CD1c-positive myeloid dendritic cell (primary cell): Measurements from ENCODE around the gene G6PD.
"Not testable (repeated sequence)": the region's sequence is repeated elsewhere in the genome, so short reads cannot be mapped to it uniquely, and the experiment has no call there.

Experiments
- DNase-seq: peaks from one replicate; pipeline ENCODE4 v3.0.0-alpha.2; 2016; ENCODE audit errors: extremely low spot score

Gene G6PD

DNA sequence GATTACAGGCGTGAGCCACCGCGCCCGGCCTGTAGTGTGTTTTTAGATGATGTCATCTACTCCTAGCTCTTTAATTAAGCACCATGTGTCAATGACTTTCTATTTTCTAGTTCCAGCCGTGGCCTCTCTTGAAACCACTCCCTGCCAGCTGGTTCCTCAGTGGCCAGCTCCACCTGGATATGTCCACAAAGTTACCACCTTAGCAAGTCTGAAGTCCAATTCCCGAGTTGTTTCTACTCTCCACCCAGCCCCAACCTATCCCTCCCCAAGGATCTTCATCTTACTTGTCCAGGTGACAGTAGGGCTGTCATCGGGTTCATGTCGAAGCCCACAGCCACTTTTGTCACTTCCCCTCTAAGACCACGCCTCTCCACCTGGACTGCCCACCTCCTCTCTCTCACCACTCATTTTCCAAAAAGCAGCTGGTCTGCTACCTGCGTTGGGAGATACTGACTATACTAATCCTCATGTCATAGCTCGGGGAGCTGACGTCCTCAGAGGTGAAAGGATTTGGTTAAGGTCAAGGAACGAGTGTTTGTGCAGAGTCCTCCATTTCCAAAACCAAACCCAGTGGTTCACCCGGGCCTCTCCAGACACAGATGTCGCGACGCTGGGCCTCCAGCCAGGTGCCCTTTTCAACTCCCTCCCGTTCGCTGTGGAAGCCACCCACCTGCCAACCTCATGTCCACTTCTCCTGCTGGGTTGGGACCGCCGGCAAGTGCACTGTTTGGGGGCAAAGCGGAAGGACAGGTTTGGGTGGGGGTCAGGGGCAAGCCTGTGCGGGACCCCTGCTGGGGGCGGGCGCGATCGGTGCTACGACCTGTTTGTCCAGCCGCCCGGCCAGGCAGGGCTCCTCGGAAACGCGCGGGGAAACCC is 31.3 kb downstream of the G6PD start:
- DNase-seq, result no peak

DNA sequence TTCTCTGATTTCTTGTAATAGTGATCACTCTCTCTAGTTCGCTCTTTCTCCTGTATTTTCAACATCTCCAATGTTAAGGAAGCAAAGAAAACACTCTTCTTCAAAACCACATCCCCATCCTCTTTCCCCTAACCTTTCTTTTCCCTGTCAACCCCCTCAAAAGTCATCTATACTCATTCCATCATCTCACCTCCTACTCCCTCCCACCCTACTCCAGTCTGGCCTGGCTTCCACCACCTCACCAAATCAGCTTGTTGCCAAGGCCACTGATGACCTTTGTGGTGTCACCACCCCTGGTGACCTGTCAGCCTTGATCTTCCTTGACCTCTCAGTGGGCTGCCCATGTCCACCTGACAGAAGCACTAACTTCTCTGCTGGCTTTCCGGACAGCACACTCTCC is 32.9 kb downstream of the G6PD start:
- DNase-seq, result peak; percentile 2

DNA sequence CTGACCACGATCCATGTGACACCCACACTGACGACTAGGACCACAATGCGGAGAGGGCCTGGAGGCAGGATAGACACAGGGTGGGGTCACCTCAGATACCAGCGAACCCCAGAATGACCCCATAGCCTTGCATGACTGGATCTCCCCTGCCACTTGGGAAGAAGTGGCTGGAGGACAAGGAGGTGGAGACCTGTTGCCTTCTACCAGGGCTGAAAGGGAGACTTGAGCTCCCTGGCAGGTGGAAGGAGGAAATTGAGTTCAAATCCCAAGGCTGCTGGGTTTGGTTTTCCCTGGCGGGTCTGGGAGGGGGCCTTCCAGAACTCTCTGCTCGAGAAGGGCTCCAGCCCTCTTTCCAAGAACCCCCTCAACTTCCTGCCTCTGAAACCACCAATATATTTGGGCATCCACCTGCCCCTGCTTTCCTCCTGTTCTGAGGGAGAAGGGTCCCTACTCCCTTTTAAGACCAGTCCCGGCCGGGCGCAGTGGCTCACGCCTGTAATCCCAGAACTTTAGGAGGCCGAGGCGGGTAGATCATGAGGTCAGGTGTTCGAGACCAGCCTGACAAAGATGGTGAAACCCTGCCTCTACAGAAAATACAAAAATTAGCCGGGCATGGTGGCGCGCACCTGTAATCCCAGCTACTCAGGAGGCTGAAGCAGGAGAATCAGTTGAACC is 33.6 kb downstream of the G6PD start:
- no peak for DNase-seq

DNA sequence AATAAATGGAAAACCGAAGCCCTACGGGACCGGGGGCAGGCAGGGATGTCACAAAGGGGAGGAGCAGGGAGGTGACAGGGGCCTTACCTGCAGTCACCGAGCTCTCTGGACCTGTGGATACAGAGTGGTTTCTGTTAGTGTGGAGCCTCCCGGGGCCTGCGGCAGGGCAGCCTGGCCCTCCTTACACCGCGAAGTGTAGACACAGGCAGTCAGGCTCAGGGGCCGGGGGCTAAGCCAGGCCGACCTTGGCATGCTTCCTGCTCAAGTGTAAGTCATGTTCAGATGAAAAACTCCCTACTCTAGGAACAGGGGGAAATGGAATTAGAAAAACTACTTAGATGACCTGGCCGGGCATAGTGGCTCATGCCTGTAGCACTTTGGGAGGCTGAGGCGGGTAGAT is 34.9 kb downstream of the G6PD start:
- no peak for DNase-seq

DNA sequence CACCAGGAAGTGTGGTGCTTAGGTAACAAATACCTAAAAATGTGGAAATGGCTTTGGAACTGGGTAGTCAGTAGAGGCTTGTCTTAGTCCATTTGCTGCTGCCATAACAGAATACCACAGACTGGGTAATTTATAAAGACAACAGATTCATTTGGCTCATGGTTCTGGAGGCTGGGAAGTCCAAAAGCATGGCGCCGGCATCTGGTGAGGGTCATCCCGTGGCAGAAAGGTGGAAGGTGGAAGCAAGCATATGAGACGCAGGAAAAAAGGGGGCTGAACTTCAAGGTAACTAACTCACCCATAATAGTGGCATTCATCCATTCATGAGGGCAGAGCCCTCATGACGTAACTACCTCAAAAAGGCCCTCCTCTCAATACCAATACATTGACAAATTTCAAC is 37.2 kb downstream of the G6PD start:
- DNase-seq, result no peak

DNA sequence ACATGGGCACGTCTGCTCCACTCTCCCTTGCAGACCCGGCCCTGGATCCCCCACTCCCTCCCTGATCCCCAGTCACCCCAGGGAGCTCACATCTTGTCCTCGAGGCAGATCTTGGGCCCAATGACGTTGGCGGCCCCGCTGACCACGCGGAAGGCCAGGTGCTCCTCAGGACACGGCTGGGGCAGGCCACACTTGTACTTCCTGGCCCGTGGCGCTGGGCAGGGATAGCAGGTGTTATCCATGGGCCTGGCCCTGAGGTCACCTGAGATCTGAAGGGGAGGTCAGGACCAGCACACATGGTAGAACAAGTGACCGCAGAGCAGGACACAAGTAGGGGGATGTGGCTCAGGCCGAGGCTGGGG is 38.3 kb downstream of the G6PD start:
- DNase-seq, result no peak

DNA sequence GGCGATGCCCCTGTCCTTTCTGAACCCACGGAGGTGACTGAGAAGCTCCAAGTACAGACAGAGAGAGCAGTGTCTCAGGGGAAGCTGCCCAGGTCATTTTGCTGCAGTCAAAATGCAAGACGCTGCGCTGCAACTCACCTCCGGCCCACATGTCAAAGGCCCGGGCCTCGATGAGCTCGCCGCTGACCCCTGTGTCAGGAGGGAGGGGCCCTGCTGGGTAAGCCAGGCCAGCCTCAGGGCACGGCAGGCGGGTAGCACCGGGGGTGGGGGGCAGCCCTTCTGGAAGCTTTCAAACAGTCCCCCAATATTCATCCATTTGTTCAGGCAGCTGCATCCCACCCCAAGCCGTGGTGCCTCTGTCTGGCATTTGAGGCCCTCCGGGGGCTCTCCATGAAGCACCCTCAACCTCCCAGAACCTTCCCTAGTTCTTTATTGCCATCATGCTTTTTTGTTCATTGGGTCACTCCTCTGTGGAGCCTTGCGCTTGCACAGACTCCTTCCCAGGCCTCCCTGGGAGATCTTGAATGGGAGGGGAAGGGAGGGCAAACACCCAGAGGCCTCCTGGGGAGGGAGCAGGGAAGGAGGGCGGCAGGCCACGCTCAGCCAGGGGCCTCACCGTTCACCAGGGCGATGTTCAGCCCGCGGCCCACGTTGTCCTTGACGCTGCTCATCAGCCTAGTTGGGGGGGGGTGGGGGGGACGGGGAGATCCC is 38.8 kb downstream of the G6PD start:
- no peak for DNase-seq

DNA sequence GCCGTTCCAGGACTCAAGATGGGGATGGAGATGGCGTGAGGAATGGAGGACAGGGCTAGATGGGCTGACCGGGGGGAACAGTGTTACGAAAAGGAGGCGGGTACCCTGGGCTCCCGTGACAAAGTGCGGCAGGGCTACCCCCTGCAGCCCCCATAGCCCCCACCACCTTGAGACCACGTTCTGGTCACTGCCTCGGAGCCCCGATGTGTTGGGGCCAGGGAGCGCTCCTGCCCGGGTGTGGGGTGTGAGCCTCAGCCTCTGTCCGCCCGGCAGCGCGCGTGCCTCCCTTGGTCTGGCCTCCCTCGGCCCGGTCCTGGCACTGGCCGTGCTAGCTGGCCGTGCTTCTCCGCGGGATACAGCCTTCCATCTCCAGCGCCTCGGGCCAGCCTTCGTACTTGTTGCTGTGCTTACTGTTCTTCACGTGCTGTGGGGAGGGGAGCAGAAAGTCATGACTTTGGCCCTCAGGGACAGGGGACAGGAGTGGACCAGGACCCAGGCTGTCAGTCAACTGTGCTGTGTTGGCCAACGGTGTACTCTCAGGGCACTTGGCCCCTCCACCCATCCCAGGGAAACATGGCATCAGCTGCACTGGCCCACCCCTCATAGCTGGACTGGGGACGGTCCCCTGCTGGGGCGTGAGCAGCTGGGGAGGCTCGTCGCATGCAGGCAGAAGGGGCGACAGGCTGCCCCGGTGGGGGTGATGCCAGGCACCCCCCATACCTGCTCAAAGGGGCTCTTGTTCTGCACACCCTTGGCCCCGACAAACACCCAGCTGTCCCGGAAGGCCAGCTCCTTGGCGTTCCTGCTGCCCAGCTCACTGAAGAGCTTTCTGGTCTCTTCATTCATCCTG is 39.9 kb downstream of the G6PD start:
- no peak for DNase-seq

DNA sequence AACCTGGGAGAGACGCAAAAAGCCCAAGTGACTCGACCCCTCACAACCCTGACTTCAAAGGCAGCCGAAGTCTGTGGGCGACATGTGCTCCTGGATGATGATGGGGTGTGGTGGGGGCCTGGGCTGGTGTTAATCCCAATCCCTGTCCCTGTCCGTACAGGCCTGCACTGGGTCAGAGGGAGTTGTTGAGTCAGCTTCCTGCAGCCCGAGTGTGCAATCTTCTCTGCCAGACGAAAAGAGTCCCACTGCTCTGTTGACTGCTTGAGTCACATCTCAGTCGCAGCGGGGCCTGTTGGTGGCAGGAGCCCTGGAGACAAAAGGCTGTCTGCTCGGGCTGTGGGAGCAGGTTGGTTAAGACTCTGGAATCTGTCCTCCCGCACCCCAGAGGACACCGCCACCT is 40.9 kb downstream of the G6PD start:
- DNase-seq, result no peak

DNA sequence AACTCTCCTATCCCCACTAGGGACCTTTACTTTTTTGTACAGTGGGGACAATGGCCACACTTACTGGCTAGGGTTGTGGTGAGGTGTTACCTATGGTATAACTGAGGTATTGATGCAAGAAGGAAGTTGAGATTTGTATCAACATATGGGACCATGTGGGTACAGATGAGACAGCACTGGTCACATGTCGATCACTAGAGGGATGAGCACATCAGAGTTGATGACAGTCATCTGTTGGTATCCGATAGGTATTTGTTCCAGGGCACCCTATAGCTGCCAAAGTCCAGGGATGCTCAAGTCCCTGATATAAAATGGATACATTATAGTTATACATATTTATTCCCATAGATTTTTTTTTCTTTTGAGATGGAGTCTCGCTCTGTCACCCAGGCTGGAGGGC is 43.7 kb downstream of the G6PD start:
- DNase-seq, result no peak

DNA sequence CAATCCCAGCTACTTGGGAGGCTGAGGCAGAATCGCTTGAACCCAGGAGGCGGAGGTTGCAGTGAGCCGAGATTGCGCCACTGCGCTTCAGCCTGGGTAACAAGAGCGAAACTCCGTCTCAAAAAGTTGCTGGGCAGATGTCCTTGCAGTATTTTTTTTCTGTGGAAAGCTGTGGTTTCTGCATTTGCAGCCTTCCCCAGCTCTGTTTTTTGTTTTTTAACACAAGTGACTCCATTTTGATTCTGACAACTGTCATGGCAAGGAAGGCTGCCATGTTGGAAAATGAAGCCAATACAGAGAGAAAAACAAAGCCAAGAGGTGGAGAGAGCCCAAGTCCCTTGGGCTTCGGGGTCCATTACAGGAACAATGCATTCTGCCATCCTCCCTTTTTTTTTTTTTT is 44.5 kb downstream of the G6PD start:
- no peak for DNase-seq

DNA sequence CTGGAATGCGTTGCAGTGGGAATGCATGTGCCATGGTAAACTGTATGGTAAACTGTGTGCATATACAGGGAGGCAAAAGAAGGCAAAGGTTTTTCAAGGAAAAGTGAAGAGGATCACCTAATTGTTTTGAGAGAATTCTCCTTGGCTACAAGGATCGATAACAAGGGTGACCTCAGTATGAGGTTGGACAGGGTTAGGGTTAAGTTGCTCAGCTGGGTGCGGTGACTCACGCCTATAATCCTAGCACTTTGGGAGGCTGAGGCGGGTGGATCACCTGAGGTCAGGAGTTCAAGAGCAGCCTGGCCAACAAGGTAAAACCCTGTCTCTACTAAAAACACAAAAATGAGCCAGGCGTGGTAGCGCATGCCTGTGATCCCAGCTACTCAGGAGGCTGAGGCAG is 45.2 kb downstream of the G6PD start:
- DNase-seq, result not testable (repeated sequence)

DNA sequence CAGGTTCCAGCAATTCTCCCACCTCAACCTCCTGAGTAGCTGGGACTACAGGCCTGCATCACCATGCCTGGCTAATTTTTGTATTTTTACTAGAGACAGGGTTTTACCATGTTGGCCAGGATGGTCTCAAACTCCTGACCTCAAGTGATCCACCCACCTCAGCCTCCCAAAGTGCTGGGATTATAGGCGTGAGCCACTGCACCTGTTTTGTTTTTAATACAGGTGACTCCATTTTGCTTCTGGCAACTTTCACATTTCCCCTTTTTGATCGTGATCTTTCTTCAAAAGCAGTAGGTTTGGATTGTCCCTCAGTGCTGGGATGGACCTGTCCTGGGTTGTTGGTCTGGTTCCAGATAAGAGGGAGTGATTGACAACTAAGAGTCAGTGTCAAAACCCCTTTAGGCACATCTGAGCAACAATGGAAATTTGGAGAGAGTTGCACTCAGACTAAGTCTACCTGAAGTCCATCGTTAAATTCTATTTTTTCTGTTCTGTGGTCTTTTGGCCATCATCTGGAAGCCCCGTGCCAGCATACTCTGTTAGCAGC is 50.0 kb downstream of the G6PD start:
- DNase-seq, result not testable (repeated sequence)

DNA sequence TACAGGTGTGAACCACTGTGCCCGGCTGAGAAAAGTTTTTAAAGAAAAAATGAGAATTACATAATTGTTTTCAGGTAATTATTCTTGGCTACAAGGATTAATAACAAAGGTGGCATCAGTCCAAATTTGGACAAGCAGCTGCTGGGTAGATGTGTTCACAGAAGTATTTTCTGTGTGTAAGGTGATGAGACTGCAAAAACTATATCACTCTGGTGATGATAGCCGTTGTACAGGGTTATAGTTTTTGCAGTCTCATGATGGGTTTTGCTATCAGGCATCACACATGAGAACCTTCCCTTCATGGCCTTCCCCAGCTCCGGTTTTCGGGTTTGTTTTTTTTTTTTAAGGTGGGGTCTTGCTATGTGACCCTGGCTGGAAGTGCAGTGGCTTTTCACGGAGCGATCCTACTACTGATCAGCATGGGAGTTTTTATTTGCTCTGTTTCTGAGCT is 51.1 kb downstream of the G6PD start:
- no peak for DNase-seq

DNA sequence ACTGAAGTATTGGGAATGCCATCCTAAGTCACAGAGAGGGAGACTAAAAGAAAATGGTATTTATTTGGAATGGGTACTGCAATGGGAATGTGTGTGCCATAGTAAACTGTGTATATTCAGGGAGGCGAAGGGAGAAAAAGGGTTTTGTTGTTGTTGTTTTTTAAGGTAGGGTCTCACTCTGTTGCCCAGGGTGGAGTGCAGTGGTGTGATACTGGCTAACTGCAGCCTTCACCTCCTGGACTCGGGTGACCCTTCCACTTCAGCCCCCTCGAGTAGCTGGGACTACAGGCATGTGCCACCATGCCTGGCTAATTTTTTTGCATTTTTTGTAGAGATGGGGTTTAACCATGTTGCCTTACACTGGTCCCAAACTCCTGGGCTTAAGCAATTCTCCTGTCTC is 51.9 kb downstream of the G6PD start:
- DNase-seq, result no peak

DNA sequence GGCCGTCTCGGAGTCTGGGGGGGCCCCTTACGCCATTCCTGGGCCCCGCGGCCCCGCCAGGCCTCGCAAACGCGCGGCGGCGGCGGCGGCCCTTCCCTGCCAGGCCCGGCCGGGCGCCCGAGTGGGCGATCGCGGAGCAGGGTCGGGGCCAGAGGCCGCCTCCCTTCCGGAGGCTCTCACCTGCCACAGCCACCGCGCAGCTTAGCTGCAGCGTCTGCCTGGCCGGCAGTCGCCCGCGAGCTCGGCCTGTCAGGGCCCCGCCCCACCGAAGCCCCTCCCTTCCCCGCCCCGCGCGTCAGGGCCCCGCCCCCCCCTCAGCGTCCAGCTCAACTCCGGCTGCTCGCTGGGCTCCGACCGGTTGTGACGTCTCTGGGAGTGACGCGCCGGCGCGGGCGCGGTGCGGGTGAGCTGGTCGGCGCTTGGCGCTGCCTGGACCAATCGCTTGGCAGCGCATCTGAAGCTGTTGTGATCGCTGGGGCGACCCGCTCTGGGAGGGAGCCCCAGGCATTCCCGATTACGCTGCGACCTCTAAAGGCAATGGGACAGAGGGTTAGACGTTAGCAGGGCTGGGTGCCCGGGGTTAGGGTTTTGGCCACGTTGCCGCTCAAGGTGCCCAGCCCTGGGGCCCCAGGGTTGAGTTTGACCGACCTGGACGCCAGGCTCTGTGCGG is 56.1 kb downstream of the G6PD start, which contains the start of gene SLC10A3:
SLC10A3 (minus strand) TSS at position 216 of the 670 bp plus-strand sequence. CDS start 1,689 bp downstream, outside the sequence.
- DNase-seq, result peak; percentile 93

DNA sequence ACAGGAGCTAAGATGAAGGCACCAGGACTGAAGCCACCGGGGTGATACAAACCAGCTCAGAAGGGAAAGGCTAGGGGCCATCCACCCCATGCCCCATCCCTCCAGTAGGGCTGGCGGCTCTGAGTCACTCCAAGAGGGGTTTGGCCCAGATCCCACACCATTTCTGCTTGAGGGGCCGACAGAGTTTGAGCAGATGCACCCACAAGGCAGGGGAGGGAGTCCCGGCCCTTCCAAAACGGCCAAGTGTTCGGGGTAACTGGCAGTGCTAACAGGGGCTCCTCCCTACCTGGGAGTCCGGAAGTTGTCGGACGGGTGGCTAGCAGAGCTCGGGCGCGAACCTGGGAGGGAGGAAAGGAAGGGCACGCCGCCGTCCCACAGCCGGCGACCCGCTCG is 56.6 kb downstream of the G6PD start:
- DNase-seq, result no peak

DNA sequence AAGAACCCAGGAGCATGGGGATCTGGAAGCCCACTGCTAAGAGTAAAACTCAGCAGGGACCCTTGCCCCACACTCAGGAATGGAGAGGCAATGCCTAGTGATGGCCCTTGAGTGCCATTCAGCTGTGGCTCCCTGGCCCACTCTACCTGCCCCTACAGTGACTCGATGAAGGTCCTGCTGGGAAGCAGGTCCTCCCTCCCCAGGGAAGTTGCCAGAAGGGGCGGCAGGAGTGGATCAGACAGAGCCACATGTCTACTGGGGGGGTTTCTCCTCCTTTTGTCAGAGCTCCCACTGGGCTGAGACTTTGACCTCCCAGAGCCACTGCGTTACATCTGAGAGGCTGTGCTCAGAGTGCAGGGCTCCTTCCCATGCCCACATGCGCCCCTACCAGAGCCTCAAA is 57.5 kb downstream of the G6PD start:
- no peak for DNase-seq

DNA sequence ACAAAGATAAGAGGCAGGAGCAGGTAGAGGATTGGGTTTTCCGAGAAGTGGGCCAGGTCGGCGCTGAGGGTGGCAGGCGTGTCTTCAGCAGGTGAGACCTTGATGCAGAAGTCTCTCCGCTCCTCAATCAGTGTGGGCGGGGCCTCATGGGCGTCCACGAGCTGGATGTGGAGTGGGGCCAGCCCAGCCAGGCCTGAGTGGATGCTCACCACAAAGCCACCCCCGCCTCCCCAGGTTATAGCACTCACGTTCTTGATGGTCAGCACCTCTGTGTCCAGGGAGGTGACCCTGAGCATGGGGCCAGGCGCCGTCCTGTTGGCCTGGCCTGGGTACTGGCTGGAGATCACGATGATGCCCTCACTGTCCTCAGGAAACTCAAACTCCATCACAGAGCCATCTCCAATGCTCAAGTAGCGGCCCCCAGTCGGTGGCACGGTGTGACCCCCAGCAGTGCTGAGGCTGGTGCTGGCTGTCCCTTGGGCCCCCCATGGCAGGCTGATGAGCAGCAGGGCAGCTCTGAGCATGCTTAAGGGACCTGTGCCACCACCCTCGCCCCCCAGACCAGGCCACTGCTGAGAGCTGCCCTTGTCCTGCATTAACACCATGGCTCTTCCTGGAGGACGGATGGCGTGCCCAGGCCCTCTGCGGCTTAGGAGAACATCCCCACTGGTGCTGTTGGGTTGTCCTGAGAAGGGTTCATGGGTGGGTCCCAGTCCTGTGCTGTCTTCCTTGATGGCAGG is 58.1 kb downstream of the G6PD start:
- no peak for DNase-seq
